Loucy (cell line): ENCODE measurements around the gene XXYLT1.

Experiments used
- EZH2phosphoT487 ChIP-seq: fragments of 200-600 bp; IDR thresholded peaks from 2 replicates; pipeline ENCODE4 v1.6.1; 2018; ENCODE audit warnings: antibody characterized with exemption, mild to moderate bottlenecking, moderate library complexity, borderline replicate concordance
- TF ChIP-seq, protein P1 (sequence below): fragments of 200-600 bp; sonication (generic); conservative IDR thresholded peaks from 2 replicates; pipeline ENCODE4 v1.5.1; 2014; ENCODE audit warnings: mild to moderate bottlenecking, antibody characterized with exemption, low read length

DNA sequence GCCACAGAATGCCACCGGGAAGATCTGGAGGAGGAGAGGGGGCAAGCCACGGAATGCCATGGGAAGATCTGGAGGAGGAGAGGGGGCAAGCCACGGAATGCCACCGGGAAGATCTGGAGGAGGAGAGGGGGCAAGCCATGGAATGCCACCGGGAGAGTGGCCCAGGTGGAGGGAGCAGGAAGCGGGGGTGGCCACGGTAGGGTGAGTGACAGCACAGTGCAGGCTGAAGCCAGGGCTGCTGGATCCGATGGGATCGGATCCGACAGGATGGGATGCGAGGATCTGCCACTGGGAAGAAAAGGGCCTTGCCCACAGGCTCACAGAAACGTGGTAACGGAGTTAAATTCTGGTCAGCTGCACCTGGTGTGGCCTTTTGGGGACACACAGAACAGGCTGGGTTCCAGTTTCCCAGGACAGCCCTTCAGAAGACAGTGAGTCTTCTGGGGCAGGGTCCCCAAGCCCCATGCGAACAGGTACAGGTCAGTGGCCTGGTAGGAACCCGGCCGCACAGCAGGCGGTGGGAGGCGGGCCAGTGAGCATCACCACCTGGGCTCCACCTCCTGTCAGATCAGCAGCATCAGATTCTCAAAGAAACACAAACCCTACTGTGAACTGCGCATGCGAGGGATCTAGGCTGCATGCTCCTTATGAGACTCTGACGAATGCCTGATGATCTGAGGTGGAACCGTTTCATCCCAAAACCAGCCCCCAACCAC lies 58.8 kb downstream of the XXYLT1 start:
- TF ChIP-seq, protein P1, sequence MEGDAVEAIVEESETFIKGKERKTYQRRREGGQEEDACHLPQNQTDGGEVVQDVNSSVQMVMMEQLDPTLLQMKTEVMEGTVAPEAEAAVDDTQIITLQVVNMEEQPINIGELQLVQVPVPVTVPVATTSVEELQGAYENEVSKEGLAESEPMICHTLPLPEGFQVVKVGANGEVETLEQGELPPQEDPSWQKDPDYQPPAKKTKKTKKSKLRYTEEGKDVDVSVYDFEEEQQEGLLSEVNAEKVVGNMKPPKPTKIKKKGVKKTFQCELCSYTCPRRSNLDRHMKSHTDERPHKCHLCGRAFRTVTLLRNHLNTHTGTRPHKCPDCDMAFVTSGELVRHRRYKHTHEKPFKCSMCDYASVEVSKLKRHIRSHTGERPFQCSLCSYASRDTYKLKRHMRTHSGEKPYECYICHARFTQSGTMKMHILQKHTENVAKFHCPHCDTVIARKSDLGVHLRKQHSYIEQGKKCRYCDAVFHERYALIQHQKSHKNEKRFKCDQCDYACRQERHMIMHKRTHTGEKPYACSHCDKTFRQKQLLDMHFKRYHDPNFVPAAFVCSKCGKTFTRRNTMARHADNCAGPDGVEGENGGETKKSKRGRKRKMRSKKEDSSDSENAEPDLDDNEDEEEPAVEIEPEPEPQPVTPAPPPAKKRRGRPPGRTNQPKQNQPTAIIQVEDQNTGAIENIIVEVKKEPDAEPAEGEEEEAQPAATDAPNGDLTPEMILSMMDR = no peak
- TF ChIP-seq EZH2phosphoT487 = no peak
